Measurements from ENCODE around the gene NECTIN2. TPM values are rescaled to one million over a fixed set of nuclear protein-coding genes. Genes with fewer than 3 reads are reported as not detected.
"Not testable (repeated sequence)": the region's sequence is repeated elsewhere in the genome, so short reads cannot be mapped to it uniquely, and the experiment has no call there.

The NECTIN2 gene
- total RNA-seq, 4 donors from 2014 or later: 25.6 to 171 (median 122) TPM

DNA sequence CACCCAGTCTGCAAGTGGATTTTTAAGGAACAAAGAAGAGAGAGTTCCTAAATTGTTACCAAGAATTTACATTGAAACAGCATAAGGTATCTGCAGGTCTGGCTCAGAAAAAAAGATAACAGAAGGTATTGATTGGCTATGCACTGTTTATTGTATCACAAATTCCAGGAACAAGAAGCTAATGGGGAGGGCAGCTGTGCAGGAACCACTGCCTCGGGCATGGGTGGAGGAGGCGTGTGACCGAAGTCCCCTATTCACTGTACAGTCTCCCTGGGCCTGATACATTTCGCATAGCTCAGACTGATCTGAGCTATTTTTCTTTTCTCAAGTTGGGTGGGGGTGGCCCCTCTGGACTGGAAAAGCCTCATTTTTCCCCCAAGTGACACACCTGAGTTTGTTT lies 11.7 kb downstream of the NECTIN2 start:
- TF ChIP-seq, protein P1, sequence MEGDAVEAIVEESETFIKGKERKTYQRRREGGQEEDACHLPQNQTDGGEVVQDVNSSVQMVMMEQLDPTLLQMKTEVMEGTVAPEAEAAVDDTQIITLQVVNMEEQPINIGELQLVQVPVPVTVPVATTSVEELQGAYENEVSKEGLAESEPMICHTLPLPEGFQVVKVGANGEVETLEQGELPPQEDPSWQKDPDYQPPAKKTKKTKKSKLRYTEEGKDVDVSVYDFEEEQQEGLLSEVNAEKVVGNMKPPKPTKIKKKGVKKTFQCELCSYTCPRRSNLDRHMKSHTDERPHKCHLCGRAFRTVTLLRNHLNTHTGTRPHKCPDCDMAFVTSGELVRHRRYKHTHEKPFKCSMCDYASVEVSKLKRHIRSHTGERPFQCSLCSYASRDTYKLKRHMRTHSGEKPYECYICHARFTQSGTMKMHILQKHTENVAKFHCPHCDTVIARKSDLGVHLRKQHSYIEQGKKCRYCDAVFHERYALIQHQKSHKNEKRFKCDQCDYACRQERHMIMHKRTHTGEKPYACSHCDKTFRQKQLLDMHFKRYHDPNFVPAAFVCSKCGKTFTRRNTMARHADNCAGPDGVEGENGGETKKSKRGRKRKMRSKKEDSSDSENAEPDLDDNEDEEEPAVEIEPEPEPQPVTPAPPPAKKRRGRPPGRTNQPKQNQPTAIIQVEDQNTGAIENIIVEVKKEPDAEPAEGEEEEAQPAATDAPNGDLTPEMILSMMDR (IDR thresholded peaks at IDR 0.05): no peak
- no peak for TF ChIP-seq POLR2A (IDR thresholded peaks at IDR 0.05)
- no peaks in the 10 kb centered on the region for H3K27me3 ChIP-seq
- H3K4me1 ChIP-seq: no peaks in the 10 kb centered on the region
- no peak for DNase-seq
- H3K9me3 ChIP-seq: no peaks in the 10 kb centered on the region
- no peak overlapping the region for H3K4me3 ChIP-seq
- no peak overlapping the region for H3K27ac ChIP-seq
- H3K36me3 ChIP-seq: no peaks in the 10 kb centered on the region

DNA sequence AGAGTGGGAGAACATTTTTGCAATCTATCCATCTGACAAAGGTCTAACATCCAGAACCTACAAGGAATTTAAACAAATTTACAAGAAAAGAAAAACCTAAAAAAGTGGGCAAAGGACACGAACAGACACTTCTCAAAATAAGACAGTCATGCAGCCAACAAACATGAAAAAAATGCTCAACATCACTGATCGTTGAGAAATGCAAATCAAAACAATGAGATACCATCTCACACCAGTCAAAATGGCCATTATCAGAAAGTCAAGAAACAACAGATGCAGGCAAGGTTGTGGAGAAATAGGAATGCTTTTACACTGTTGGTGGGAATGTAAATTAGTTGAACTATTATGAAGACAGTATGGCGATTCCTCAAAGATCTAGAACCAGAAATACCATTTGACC lies 15.5 kb downstream of the NECTIN2 start:
- not testable (repeated sequence) for H3K27me3 ChIP-seq, H3K4me3 ChIP-seq, H3K27ac ChIP-seq, H3K4me1 ChIP-seq, H3K9me3 ChIP-seq, DNase-seq
- H3K36me3 ChIP-seq: peaks cover 0 to 17% (median 0%) of the 10 kb centered on the region in 3 donors

DNA sequence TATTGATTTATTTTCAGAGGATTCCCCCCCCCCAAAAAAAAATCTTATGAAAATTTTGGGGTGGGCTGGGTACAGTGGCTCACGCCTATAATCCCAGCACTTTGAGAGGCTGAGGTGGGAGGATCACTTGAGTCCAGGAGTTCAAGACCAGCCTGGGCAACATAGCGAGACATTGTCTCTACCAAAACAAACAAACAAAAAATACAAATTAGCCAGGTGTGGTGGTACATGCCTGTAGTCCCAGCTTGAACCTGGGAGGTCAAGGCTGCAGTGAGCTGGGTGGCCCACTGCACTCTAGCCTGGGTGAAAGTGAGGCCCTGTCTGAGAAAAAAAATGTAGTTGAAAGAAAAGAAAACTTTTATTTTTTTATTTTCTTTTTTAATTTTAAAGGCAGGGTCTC lies 17.9 kb downstream of the NECTIN2 start:
- Histone ChIP-seq H3K4me1 (no peaks in the 10 kb centered on the region), H3K27me3 (no peaks in the 10 kb centered on the region), H3K27ac (no peak overlapping the region), H3K4me3 (no peak overlapping the region), H3K9me3 (no peaks in the 10 kb centered on the region), H3K36me3 (peaks cover 0 to 26% (median 0%) of the 10 kb centered on the region in 3 donors)
- no peak for DNase-seq
- no peak for TF ChIP-seq POLR2A (IDR thresholded peaks at IDR 0.05)
- TF ChIP-seq, protein P1 (IDR thresholded peaks at IDR 0.05): no peak

DNA sequence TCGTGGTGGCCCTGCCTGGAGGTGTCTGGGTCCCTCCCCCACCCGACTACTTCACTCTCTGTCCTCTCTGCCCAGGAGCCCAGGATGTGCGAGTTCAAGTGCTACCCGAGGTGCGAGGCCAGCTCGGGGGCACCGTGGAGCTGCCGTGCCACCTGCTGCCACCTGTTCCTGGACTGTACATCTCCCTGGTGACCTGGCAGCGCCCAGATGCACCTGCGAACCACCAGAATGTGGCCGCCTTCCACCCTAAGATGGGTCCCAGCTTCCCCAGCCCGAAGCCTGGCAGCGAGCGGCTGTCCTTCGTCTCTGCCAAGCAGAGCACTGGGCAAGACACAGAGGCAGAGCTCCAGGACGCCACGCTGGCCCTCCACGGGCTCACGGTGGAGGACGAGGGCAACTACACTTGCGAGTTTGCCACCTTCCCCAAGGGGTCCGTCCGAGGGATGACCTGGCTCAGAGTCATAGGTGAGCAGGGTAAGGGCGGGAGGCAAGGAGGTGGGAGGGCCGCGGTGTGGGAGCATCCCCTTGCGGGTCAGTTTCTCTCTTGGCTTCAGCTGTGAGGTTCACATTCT lies 19.2 kb downstream of the NECTIN2 start:
- Histone ChIP-seq H3K9me3 (no peaks in the 10 kb centered on the region), H3K27ac (no peak overlapping the region), H3K4me1 (peaks cover 0 to 5% (median 0%) of the 10 kb centered on the region in 4 donors), H3K27me3 (no peaks in the 10 kb centered on the region), H3K4me3 (no peak overlapping the region), H3K36me3 (peaks cover 0 to 26% (median 0%) of the 10 kb centered on the region in 3 donors)
- TF ChIP-seq POLR2A (IDR thresholded peaks at IDR 0.05): no peak
- TF ChIP-seq, protein P1 (IDR thresholded peaks at IDR 0.05): no peak
- no peak for DNase-seq

DNA sequence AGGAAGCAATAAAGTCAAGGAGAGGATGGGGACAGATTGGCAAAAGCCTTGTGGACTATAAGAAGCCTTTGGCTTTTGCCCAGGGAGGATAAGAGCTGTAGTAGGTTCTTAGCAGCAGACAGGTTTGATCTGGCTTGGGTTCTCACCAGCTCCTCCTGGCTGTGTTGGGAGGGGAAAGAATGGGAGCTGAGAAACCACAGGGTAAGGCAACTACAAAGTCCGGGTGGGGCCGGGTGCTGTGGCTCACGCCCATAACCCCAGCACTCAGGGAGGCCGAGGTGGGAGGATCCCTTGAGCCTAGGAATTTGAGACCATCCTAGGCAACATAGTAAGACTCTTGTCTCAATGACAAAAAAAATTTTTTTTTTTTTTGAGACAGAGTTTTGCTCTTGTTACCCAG lies 20.6 kb downstream of the NECTIN2 start:
- H3K4me3 ChIP-seq: no peak overlapping the region
- H3K36me3 ChIP-seq: peaks cover 0 to 28% (median 0%) of the 10 kb centered on the region in 3 donors
- no peak overlapping the region for H3K27ac ChIP-seq
- DNase-seq: no peak
- TF ChIP-seq POLR2A (IDR thresholded peaks at IDR 0.05): no peak
- TF ChIP-seq, protein P1 (IDR thresholded peaks at IDR 0.05): no peak
- peaks cover 0 to 11% (median 0%) of the 10 kb centered on the region in 4 donors for H3K4me1 ChIP-seq
- no peaks in the 10 kb centered on the region for H3K27me3 ChIP-seq
- H3K9me3 ChIP-seq: no peaks in the 10 kb centered on the region

DNA sequence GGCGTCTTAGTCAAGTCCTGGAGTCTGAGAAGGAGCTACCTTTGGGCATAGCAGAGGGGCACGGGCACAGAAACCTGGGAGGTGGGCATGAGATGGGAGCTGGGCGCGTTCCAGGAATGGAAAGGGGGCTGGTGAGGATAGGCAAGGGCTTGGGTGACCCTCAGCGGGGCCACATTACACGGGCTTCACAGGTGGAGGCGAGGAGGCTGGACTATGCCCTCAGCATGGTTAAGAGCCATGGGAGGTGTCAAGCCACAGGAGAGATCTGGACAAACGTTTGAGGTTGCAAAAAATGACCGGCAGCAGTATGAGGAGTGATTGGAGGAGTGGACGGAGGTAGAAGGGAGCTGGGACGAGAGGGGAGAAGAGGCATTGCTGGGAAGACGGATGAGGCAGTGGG lies 21.5 kb downstream of the NECTIN2 start:
- Histone ChIP-seq H3K27ac (no peak overlapping the region), H3K27me3 (no peaks in the 10 kb centered on the region), H3K4me3 (no peak overlapping the region), H3K4me1 (peaks cover 0 to 11% (median 0%) of the 10 kb centered on the region in 4 donors), H3K9me3 (no peaks in the 10 kb centered on the region), H3K36me3 (peaks cover 0 to 37% (median 0%) of the 10 kb centered on the region in 3 donors)
- no peak for TF ChIP-seq POLR2A (IDR thresholded peaks at IDR 0.05)
- TF ChIP-seq, protein P1 (IDR thresholded peaks at IDR 0.05): no peak
- DNase-seq: no peak

All from Peyer's patch (tissue), 4 donors.